ENCODE results near the gene SEZ6L2.

GRCh38 chr16:29844575-29845331, 54.6 kb downstream of the SEZ6L2 start:
- TF ChIP-seq, protein P1, sequence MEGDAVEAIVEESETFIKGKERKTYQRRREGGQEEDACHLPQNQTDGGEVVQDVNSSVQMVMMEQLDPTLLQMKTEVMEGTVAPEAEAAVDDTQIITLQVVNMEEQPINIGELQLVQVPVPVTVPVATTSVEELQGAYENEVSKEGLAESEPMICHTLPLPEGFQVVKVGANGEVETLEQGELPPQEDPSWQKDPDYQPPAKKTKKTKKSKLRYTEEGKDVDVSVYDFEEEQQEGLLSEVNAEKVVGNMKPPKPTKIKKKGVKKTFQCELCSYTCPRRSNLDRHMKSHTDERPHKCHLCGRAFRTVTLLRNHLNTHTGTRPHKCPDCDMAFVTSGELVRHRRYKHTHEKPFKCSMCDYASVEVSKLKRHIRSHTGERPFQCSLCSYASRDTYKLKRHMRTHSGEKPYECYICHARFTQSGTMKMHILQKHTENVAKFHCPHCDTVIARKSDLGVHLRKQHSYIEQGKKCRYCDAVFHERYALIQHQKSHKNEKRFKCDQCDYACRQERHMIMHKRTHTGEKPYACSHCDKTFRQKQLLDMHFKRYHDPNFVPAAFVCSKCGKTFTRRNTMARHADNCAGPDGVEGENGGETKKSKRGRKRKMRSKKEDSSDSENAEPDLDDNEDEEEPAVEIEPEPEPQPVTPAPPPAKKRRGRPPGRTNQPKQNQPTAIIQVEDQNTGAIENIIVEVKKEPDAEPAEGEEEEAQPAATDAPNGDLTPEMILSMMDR (IDR thresholded peaks at IDR 0.05; ENCODE audit: insufficient read depth, low read depth, low read length): no peak
- TF ChIP-seq EZH2 (IDR thresholded peaks at IDR 0.05; ENCODE audit: insufficient read depth, low read length): no peak
